ENCODE measurements around the gene HTRA3. TPM values are rescaled to one million over a fixed set of nuclear protein-coding genes. Genes with fewer than 3 reads are reported as not detected.

The HTRA3 gene
- polyA plus RNA-seq = not detected

GRCh38 chr4:8269535-8270417 is at the start of gene HTRA3:
Gene HTRA3, plus strand, starts transcription at chr4:8269754. Its CDS starts 215 bp downstream, at chr4:8269969.
- H3K4me1 Mint-ChIP-seq = no peaks in the 10 kb centered on the region
- H3K27ac Mint-ChIP-seq = no peak within 1 kb of the TSS
- no peak within 1 kb of the TSS for H3K4me3 Mint-ChIP-seq
- H3K36me3 Mint-ChIP-seq = no peaks in the 10 kb centered on the region
- H3K9me3 Mint-ChIP-seq = no peaks in the 10 kb centered on the region
- DNase-seq = no peak
- H3K27me3 Mint-ChIP-seq (ENCODE audit: low read depth in 3 of 3) = peaks cover 2 to 12% (median 2%) of the 10 kb centered on the region in 3 donors

- DNase-seq = no peak
- H3K27ac Mint-ChIP-seq = peak overlapping the region in 1 of 6 donors; percentile 66
- no peaks in the 10 kb centered on the region for H3K9me3 Mint-ChIP-seq
- H3K36me3 Mint-ChIP-seq = peaks cover 8 to 43% (median 39%) of the 10 kb centered on the region in 3 donors
- no peaks in the 10 kb centered on the region for H3K27me3 Mint-ChIP-seq (ENCODE audit: low read depth in 3 of 3)
- H3K4me1 Mint-ChIP-seq = peaks cover 5 to 23% of the 10 kb centered on the region in 2 donors
- H3K4me3 Mint-ChIP-seq = no peak overlapping the region
These were observed 48.7 kb upstream of the HTRA3 start for GRCh38 chr4:8220661-8221450.

GRCh38 chr4:8221476-8221875 is 48.1 kb upstream of the HTRA3 start:
- Mint-ChIP-seq H3K4me1 (peaks cover 5 to 23% of the 10 kb centered on the region in 2 donors), H3K9me3 (no peaks in the 10 kb centered on the region), H3K27me3 (ENCODE audit: low read depth in 3 of 3) (no peaks in the 10 kb centered on the region), H3K27ac (peak overlapping the region in 5 of 6 donors; percentile 20 to 71 (median 61)), H3K36me3 (peaks cover 8 to 45% (median 41%) of the 10 kb centered on the region in 3 donors), H3K4me3 (no peak overlapping the region)
- no peak for DNase-seq

GRCh38 chr4:8221985-8222384 is 47.6 kb upstream of the HTRA3 start:
- H3K36me3 Mint-ChIP-seq = peaks cover 8 to 47% (median 43%) of the 10 kb centered on the region in 3 donors
- no peak overlapping the region for H3K4me3 Mint-ChIP-seq
- DNase-seq = no peak
- H3K27ac Mint-ChIP-seq = peak overlapping the region in 2 of 6 donors; percentile 11 to 39
- H3K4me1 Mint-ChIP-seq = peaks cover 5 to 23% of the 10 kb centered on the region in 2 donors
- no peaks in the 10 kb centered on the region for H3K27me3 Mint-ChIP-seq (ENCODE audit: low read depth in 3 of 3)
- H3K9me3 Mint-ChIP-seq = no peaks in the 10 kb centered on the region

GRCh38 chr4:8222609-8223388 is 46.8 kb upstream of the HTRA3 start:
- Mint-ChIP-seq H3K4me3 (no peak overlapping the region), H3K36me3 (peaks cover 8 to 43% (median 43%) of the 10 kb centered on the region in 3 donors), H3K27me3 (ENCODE audit: low read depth in 3 of 3) (no peaks in the 10 kb centered on the region), H3K27ac (peak overlapping the region in 2 of 6 donors; percentile 29 to 41), H3K4me1 (peaks cover 5 to 23% of the 10 kb centered on the region in 2 donors), H3K9me3 (no peaks in the 10 kb centered on the region)
- no peak for DNase-seq

GRCh38 chr4:8224267-8224974 is 45.1 kb upstream of the HTRA3 start:
- Mint-ChIP-seq H3K27me3 (ENCODE audit: low read depth in 3 of 3) (no peaks in the 10 kb centered on the region), H3K9me3 (no peaks in the 10 kb centered on the region), H3K36me3 (peaks cover 8 to 43% (median 43%) of the 10 kb centered on the region in 3 donors), H3K4me3 (peak overlapping the region in 2 of 5 donors; percentile 33 to 44), H3K27ac (no peak overlapping the region), H3K4me1 (peaks cover 15 to 33% of the 10 kb centered on the region in 2 donors)
- no peak for DNase-seq

- no peaks in the 10 kb centered on the region for H3K27me3 Mint-ChIP-seq (ENCODE audit: low read depth in 3 of 3)
- H3K4me3 Mint-ChIP-seq = peak overlapping the region in 3 of 5 donors; percentile 9 to 44 (median 33)
- H3K36me3 Mint-ChIP-seq = peaks cover 2 to 38% (median 38%) of the 10 kb centered on the region in 3 donors
- H3K27ac Mint-ChIP-seq = peak overlapping the region in 1 of 6 donors; percentile 34
- H3K9me3 Mint-ChIP-seq = no peaks in the 10 kb centered on the region
- peaks cover 16 to 35% of the 10 kb centered on the region in 2 donors for H3K4me1 Mint-ChIP-seq
- DNase-seq = no peak
These were observed 44.5 kb upstream of the HTRA3 start for GRCh38 chr4:8224975-8225625.

GRCh38 chr4:8225706-8226443 is 43.7 kb upstream of the HTRA3 start:
- Mint-ChIP-seq H3K27ac (no peak overlapping the region), H3K4me3 (no peak overlapping the region), H3K36me3 (peaks cover 0 to 35% (median 34%) of the 10 kb centered on the region in 3 donors), H3K9me3 (no peaks in the 10 kb centered on the region), H3K4me1 (peaks cover 19 to 43% of the 10 kb centered on the region in 2 donors), H3K27me3 (ENCODE audit: low read depth in 3 of 3) (no peaks in the 10 kb centered on the region)
- no peak for DNase-seq

GRCh38 chr4:8227201-8227770 is 42.3 kb upstream of the HTRA3 start:
- Mint-ChIP-seq H3K27ac (no peak overlapping the region), H3K4me1 (peaks cover 22 to 40% of the 10 kb centered on the region in 2 donors), H3K36me3 (peaks cover 0 to 28% (median 24%) of the 10 kb centered on the region in 3 donors), H3K27me3 (ENCODE audit: low read depth in 3 of 3) (no peaks in the 10 kb centered on the region), H3K4me3 (no peak overlapping the region), H3K9me3 (no peaks in the 10 kb centered on the region)
- DNase-seq = no peak

GRCh38 chr4:8227771-8228318 is 41.7 kb upstream of the HTRA3 start:
- DNase-seq = no peak
- Mint-ChIP-seq H3K4me1 (peaks cover 22 to 40% of the 10 kb centered on the region in 2 donors), H3K4me3 (no peak overlapping the region), H3K9me3 (no peaks in the 10 kb centered on the region), H3K36me3 (peaks cover 0 to 24% (median 21%) of the 10 kb centered on the region in 3 donors), H3K27me3 (ENCODE audit: low read depth in 3 of 3) (no peaks in the 10 kb centered on the region), H3K27ac (no peak overlapping the region)
